ENCODE measurements around the gene RETREG2. TPM values are rescaled to one million over a fixed set of nuclear protein-coding genes. Genes with fewer than 3 reads are reported as not detected.

Gene RETREG2
- total RNA-seq, 1 donor from 2014 or later = 77.0 TPM

GRCh38 chr2:219223831-219224610 is 45.9 kb downstream of the RETREG2 start:
- DNase-seq (ENCODE audit: low spot score, unreplicated experiment) = no peak
- Mint-ChIP-seq H3K4me1 (ENCODE audit: low read depth) (peaks cover 12% of the 10 kb centered on the region), H3K36me3 (ENCODE audit: insufficient read depth) (peaks cover 15% of the 10 kb centered on the region), H3K27me3 (no peaks in the 10 kb centered on the region), H3K27ac (no peak overlapping the region), H3K4me3 (ENCODE audit: low read depth) (no peak overlapping the region), H3K9me3 (ENCODE audit: low read depth) (no peaks in the 10 kb centered on the region)
- TF ChIP-seq CTCF (IDR thresholded peaks at IDR 0.05; ENCODE audit: unreplicated experiment) = no peak

GRCh38 chr2:219225350-219225749 is 47.3 kb downstream of the RETREG2 start:
- no peak for TF ChIP-seq CTCF (IDR thresholded peaks at IDR 0.05; ENCODE audit: unreplicated experiment)
- Mint-ChIP-seq H3K27ac (no peak overlapping the region), H3K9me3 (ENCODE audit: low read depth) (no peaks in the 10 kb centered on the region), H3K27me3 (no peaks in the 10 kb centered on the region), H3K36me3 (ENCODE audit: insufficient read depth) (peaks cover 13% of the 10 kb centered on the region), H3K4me1 (ENCODE audit: low read depth) (peaks cover 16% of the 10 kb centered on the region), H3K4me3 (ENCODE audit: low read depth) (no peak overlapping the region)
- DNase-seq (ENCODE audit: low spot score, unreplicated experiment) = no peak

GRCh38 chr2:219228041-219228910 is 50.2 kb downstream of the RETREG2 start:
- H3K4me3 Mint-ChIP-seq (ENCODE audit: low read depth) = peak overlapping the region; percentile 70
- DNase-seq (ENCODE audit: low spot score, unreplicated experiment) = no peak

GRCh38 chr2:219228911-219229304 is 50.8 kb downstream of the RETREG2 start:
- Mint-ChIP-seq H3K9me3 (ENCODE audit: low read depth) (no peaks in the 10 kb centered on the region), H3K36me3 (ENCODE audit: insufficient read depth) (peaks cover 12% of the 10 kb centered on the region), H3K4me3 (ENCODE audit: low read depth) (peak overlapping the region; percentile 70), H3K27ac (no peak overlapping the region), H3K4me1 (ENCODE audit: low read depth) (peaks cover 18% of the 10 kb centered on the region), H3K27me3 (no peaks in the 10 kb centered on the region)
- no peak for DNase-seq (ENCODE audit: low spot score, unreplicated experiment)
- TF ChIP-seq CTCF (IDR thresholded peaks at IDR 0.05; ENCODE audit: unreplicated experiment) = no peak

More at GRCh38 chr2:219228041-219228910, 50.2 kb downstream of the RETREG2 start:
- TF ChIP-seq CTCF (IDR thresholded peaks at IDR 0.05; ENCODE audit: unreplicated experiment) = no peak
- Mint-ChIP-seq H3K27me3 (no peaks in the 10 kb centered on the region), H3K4me1 (ENCODE audit: low read depth) (peaks cover 18% of the 10 kb centered on the region), H3K27ac (peak overlapping the region; percentile 78), H3K9me3 (ENCODE audit: low read depth) (no peaks in the 10 kb centered on the region), H3K36me3 (ENCODE audit: insufficient read depth) (peaks cover 13% of the 10 kb centered on the region)

- H3K27ac Mint-ChIP-seq = peak within 1 kb of the TSS; percentile 99
- no peak for TF ChIP-seq CTCF (IDR thresholded peaks at IDR 0.05; ENCODE audit: unreplicated experiment)
- H3K4me1 Mint-ChIP-seq (ENCODE audit: low read depth) = peaks cover 18% of the 10 kb centered on the region
- H3K4me3 Mint-ChIP-seq (ENCODE audit: low read depth) = peak within 1 kb of the TSS; percentile 98
- H3K9me3 Mint-ChIP-seq (ENCODE audit: low read depth) = no peaks in the 10 kb centered on the region
- no peaks in the 10 kb centered on the region for H3K27me3 Mint-ChIP-seq
- H3K36me3 Mint-ChIP-seq (ENCODE audit: insufficient read depth) = peaks cover 15% of the 10 kb centered on the region
- DNase-seq (ENCODE audit: low spot score, unreplicated experiment) = peak; percentile 97
Observed at GRCh38 chr2:219229305-219230058, 51.4 kb downstream of the RETREG2 start, which contains the start of the genes ANKZF1 and ATG9A. TSS of gene ANKZF1 (plus strand) at chr2:219229806. CDS start at chr2:219230258, 452 bp downstream. TSS of gene ATG9A (minus strand) at chr2:219229636. CDS start at chr2:219228024, 1,612 bp downstream.
